Heart left ventricle (tissue), 16 donors: ENCODE results near the gene C21orf91. TPM values are rescaled to one million over a fixed set of nuclear protein-coding genes. Genes with fewer than 3 reads are reported as not detected.
A peak's percentile ranks its signal among the peaks of the same experiment; 100 is the strongest.

ENCODE experiments used
- ATAC-seq, 4 donors: fragments of 200-7000 bp; cut with Tn5 transposase; one replicate each; pipeline ENCODE4 v1.9.1; 2020 to 2022; ENCODE audit warnings: moderate library complexity in 4 of 4, mild to moderate bottlenecking in 3 of 4, moderate number of reproducible peaks in 1 of 4
- DNase-seq, 5 donors: peaks; one replicate each; pipeline ENCODE4 v3.0.0-alpha.2; 2020
- H3K27ac ChIP-seq, 12 donors: fragments of 200-600 bp; sonication (generic) in 4 of 12; one replicate each; pipeline versions ENCODE4 v1.5.0 to v1.8.0; 2016 to 2022; ENCODE audit warnings: mild to moderate bottlenecking in 2 of 12
- H3K27me3 ChIP-seq, 9 donors: fragments of 200-600 bp; sonication (generic) in 2 of 9; one replicate each; pipeline versions ENCODE4 v1.5.1 to v1.8.0; 2016 to 2022; ENCODE audit warnings: mild to moderate bottlenecking in 3 of 9
- H3K36me3 ChIP-seq, 9 donors: fragments of 200-600 bp; sonication (generic) in 2 of 9; one replicate each; pipeline versions ENCODE4 v1.5.0 to v1.8.0; 2018 to 2022; ENCODE audit warnings: mild to moderate bottlenecking in 2 of 9
- H3K4me1 ChIP-seq, 12 donors: fragments of 200-600 bp; sonication (generic) in 4 of 12; one replicate each; pipeline versions ENCODE4 v1.5.0 to v1.8.0; 2016 to 2022; ENCODE audit warnings: mild to moderate bottlenecking in 3 of 12
- H3K4me3 ChIP-seq, 12 donors: fragments of 200-600 bp; sonication (generic) in 4 of 12; one replicate each; pipeline versions ENCODE4 v1.5.0 to v1.8.0; 2017 to 2022; ENCODE audit warnings: mild to moderate bottlenecking in 9 of 12, moderate library complexity in 4 of 12
- H3K9me3 ChIP-seq, 12 donors: fragments of 200-600 bp; sonication (generic) in 4 of 12; one replicate each; pipeline versions ENCODE4 v1.5.0 to v1.8.0; 2016 to 2022; ENCODE audit warnings: mild to moderate bottlenecking in 1 of 12
- POLR2A ChIP-seq, 2 donors: fragments of 450-650 bp; IDR thresholded peaks; one replicate each; pipeline ENCODE4 v1.6.1; 2017; ENCODE audit warnings: antibody characterized with exemption in 2 of 2, mild to moderate bottlenecking in 2 of 2, moderate library complexity in 2 of 2
- WGBS, 4 donors: extraction: QIAGEN DNeasy Blood & Tissue Kit in 2 of 4; methylation state at CpG; one replicate each; pipeline versions ENCODE4 v1.1.5 to v1.1.7; 2013 to 2018; 5-methylcytosine and 5-hydroxymethylcytosine counted together
- intact Hi-C, 10 donors: fragments of 100-400 bp; cut with DNase I; formaldehyde crosslinking; loops; one replicate each; pipeline versions ENCODE4 v1.11.1 to v1.14.2; 2022
- polyA plus RNA-seq, 2 donors: library from polyadenylated mRNA; stranded (reverse); fragments of 200-250 nt; gene quantifications; one replicate each; pipeline ENCODE4 v1.2.3, GENCODE V29; 2013
- total RNA-seq, 9 donors: library from RNA; depleted of rRNA in 2 of 9; stranded (reverse); fragments of >200 nt in 2 of 9; fragmentation: NEBNext Ultra II Directional in 3 of 9; extraction: Animal tissue kit (Norgen Biotek cat#: 25700) in 3 of 9; gene quantifications; one replicate each; pipeline versions ENCODE4 v1.1.0 to v1.2.4, GENCODE V29; 2016 to 2023
- TF ChIP-seq, protein P1 (sequence below), 12 donors: fragments of 200-600 bp; sonication (generic) in 4 of 12; IDR thresholded peaks; one replicate each; pipeline versions ENCODE4 v1.5.0 to v1.8.0; 2018 to 2022; ENCODE audit warnings: antibody characterized with exemption in 12 of 12, mild to moderate bottlenecking in 5 of 12
- donor health status: ischemic (EF 13 %, LVEDD 7.1; RV severe dilation, severe dysfunction).
- donor health status: healthy with polysubstance abuse.
- donor health status: DM: no; HTN: yes; CAD: no.
- donor health status: DM: no; HTN: no; CAD: no.
- donor health status: ischemic (EF 25% LVEDD 6.9; RV normal size, moderate dysfunction).
- donor health status: ischemic (EF 25% LVEDD 5.7; RV mildly dilated, moderate dysfunction).
- donor health status: healthy.
- donor health status: DM: yes; HTN: yes; CAD: no.
- donor health status: ischemic (EF 35%, LVEDD 5.7; RV mildly dilated, moderate dysfunction).
- donor health status: nonischemic (EF 11% LVEDD 7.7; RV severe dilation, severe dysfunction).
- donor health status: DM: yes; HTN: yes; CAD: no.
- donor health status: PGD.
- donor health status: ischemic (EF 29% LVEDD 5.4; RV normal size, mild dysfunction).
- donor health status: nonischemic (EF 23%, LVEDD 6.1; RV moderate dilation, normal function).

Gene C21orf91
- total and polyA plus RNA-seq, 11 donors = 2.2 to 21.2 (median 9.3) TPM

DNA sequence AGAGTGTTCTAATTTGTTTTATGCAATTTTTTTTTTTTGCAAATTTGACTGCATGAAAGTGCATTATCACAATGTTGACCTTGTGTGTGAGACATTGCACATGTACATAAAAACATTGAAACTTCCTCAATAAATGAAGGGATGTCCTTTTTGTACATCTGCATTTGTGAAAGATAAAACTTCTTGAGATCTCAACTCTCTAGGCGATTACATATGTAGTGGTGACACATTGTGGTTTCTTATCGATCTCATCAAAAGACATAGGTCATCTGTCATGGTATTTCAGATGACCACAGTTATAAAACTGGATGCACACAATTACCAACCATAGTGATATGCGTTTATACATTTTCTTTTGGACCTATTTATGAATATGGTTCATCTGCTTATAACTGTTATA is 35.6 kb upstream of the C21orf91 start:
- peaks cover 0 to 8% (median 0%) of the 10 kb centered on the region in 12 donors for H3K9me3 ChIP-seq
- H3K4me3 ChIP-seq = no peak overlapping the region
- H3K27me3 ChIP-seq = no peaks in the 10 kb centered on the region
- no peak for TF ChIP-seq POLR2A (IDR thresholded peaks at IDR 0.05)
- TF ChIP-seq, protein P1, sequence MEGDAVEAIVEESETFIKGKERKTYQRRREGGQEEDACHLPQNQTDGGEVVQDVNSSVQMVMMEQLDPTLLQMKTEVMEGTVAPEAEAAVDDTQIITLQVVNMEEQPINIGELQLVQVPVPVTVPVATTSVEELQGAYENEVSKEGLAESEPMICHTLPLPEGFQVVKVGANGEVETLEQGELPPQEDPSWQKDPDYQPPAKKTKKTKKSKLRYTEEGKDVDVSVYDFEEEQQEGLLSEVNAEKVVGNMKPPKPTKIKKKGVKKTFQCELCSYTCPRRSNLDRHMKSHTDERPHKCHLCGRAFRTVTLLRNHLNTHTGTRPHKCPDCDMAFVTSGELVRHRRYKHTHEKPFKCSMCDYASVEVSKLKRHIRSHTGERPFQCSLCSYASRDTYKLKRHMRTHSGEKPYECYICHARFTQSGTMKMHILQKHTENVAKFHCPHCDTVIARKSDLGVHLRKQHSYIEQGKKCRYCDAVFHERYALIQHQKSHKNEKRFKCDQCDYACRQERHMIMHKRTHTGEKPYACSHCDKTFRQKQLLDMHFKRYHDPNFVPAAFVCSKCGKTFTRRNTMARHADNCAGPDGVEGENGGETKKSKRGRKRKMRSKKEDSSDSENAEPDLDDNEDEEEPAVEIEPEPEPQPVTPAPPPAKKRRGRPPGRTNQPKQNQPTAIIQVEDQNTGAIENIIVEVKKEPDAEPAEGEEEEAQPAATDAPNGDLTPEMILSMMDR (IDR thresholded peaks at IDR 0.05) = no peak
- WGBS, 4 donors = 89 to 91% (median 90%) methylated on average over 3 of the region's 3 CpGs
- H3K27ac ChIP-seq = no peak overlapping the region
- intact Hi-C loops = no loop called here
- no peaks in the 10 kb centered on the region for H3K36me3 ChIP-seq
- ATAC-seq (no peak), DNase-seq (no peak)
- H3K4me1 ChIP-seq = no peaks in the 10 kb centered on the region

GRCh38 chr21:17853393-17854275 is 34.5 kb upstream of the C21orf91 start:
- no peak for ATAC-seq
- WGBS, 4 donors = 63 to 67% (median 65%) methylated on average over 9 of the region's 9 CpGs
- H3K36me3 ChIP-seq = no peaks in the 10 kb centered on the region
- TF ChIP-seq, protein P1 (IDR thresholded peaks at IDR 0.05) = no peak
- TF ChIP-seq POLR2A (IDR thresholded peaks at IDR 0.05) = no peak
- H3K9me3 ChIP-seq = peaks cover 0 to 10% (median 0%) of the 10 kb centered on the region in 12 donors
- no peak for DNase-seq
- intact Hi-C loops = no loop called here
- no peaks in the 10 kb centered on the region for H3K27me3 ChIP-seq
- H3K27ac ChIP-seq = no peak overlapping the region
- no peaks in the 10 kb centered on the region for H3K4me1 ChIP-seq
- no peak overlapping the region for H3K4me3 ChIP-seq

DNA sequence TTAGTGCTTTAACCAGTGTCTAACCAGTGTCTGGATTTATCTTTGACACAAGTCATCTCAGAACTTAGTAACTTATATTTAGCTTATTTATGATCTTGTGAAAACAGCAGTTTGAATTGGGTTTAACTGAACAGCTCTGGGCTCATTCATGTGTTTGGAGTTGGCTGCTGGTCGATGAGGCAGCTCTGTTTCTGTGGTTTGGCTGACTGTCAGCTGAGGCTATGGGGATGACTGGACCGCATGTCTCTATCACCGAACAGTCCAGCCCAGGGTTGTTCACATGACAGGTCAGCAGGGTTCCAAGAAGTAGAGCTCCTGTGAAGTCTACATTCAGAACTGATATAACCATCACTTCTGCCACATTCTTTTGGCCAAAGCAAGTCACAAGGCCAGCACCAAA is 29.1 kb upstream of the C21orf91 start:
- 21 to 71% (median 57%) methylated on average over 3 of the region's 3 CpGs for WGBS, 4 donors
- Histone ChIP-seq H3K9me3 (peaks cover 0 to 10% (median 0%) of the 10 kb centered on the region in 12 donors), H3K4me1 (no peaks in the 10 kb centered on the region), H3K36me3 (no peaks in the 10 kb centered on the region), H3K27ac (no peak overlapping the region), H3K4me3 (no peak overlapping the region), H3K27me3 (no peaks in the 10 kb centered on the region)
- intact Hi-C loops = no loop called here
- ATAC-seq = peak; percentile 46 to 71 (median 50)
- TF ChIP-seq, protein P1 (IDR thresholded peaks at IDR 0.05) = no peak
- no peak for TF ChIP-seq POLR2A (IDR thresholded peaks at IDR 0.05)
- DNase-seq = peak in 3 of 5 donors; percentile 14 to 61 (median 35)

DNA sequence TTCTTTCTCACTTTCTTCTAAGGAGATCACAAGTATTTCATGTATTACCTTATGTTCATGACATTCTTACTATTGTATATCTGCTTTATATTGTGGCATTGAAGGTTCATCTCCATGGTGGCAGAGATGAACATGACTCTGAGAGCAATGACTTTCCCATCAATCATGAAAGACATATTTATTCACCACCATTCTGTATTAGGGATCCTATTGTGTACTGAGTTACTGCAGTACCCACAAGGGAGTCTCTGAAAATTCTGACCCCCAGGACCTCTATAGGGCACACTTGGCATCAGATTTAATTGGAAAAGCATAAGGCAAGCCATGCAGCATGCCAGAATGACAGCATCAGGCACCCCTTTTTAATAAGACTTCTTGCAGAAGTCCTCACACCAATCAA is 21.9 kb upstream of the C21orf91 start:
- no peaks in the 10 kb centered on the region for H3K4me1 ChIP-seq
- no peaks in the 10 kb centered on the region for H3K36me3 ChIP-seq
- no peak overlapping the region for H3K27ac ChIP-seq
- H3K9me3 ChIP-seq = no peaks in the 10 kb centered on the region
- TF ChIP-seq, protein P1 (IDR thresholded peaks at IDR 0.05) = no peak
- no peak for TF ChIP-seq POLR2A (IDR thresholded peaks at IDR 0.05)
- DNase-seq (no peak), ATAC-seq (no peak)
- H3K27me3 ChIP-seq = no peaks in the 10 kb centered on the region
- H3K4me3 ChIP-seq = no peak overlapping the region
- intact Hi-C loops = no loop called here
